ENCODE results near the gene FBF1.

Gene FBF1

DNA sequence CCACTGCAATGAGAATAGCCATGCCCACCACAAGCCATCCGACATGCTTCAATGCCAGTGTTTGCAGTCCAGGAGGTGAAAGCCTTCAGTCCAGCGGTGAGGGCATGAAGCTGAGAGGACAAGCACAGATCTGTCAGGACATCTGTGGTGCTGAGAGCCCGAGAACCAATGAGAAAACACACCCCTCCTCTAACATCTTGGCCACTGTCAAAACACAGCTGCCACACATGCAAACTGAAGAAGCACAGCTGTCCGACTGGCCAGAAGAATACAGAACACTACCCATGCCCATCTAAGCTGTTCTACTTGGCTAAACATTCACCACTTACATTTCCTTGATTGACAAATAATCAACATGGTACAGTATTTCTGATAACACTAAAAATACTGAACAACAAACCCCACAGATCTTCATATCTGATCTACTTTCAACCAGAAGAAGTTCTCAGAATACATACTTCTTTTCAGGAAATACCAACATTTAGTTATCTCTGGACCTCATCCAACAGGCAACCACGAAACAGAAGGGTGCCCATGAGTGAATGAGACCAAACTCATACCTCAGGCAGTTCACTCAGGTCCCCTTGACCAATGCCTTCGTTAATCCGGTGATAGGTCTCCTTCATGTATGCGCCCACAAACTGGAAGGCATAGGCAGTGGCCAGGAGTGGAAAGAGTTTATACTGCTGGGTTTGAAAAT is 10.2 kb upstream of the FBF1 start:
- DNase-seq (ENCODE audit: extremely low spot score): no peak
- TF ChIP-seq BHLHE40 (IDR thresholded peaks at IDR 0.05; ENCODE audit: borderline replicate concordance) (no peak), CTBP1 (IDR thresholded peaks at IDR 0.05; ENCODE audit: borderline replicate concordance) (no peak), FOXM1 (IDR thresholded peaks at IDR 0.05; ENCODE audit: borderline replicate concordance) (no peak), ARNT (IDR thresholded peaks at IDR 0.05) (no peak), SUZ12 (IDR thresholded peaks at IDR 0.05) (no peak), ZNF384 (IDR thresholded peaks at IDR 0.05) (no peak), L3MBTL2 (conservative IDR thresholded peaks at IDR 0.05) (no peak), LEF1 (IDR thresholded peaks at IDR 0.05; ENCODE audit: borderline replicate concordance) (no peak), NFRKB (IDR thresholded peaks at IDR 0.05) (no peak), TARDBP (IDR thresholded peaks at IDR 0.05) (no peak), SP1 (IDR thresholded peaks at IDR 0.05) (no peak), ELF4 (IDR thresholded peaks at IDR 0.05) (no peak), PKNOX1 (IDR thresholded peaks at IDR 0.05) (no peak), FOXK2 (IDR thresholded peaks at IDR 0.05) (no peak), FOXA1 (IDR thresholded peaks at IDR 0.05) (no peak)
- ChIA-PET CTCF (no interaction called here), POLR2A (interaction anchor here (1.2 kb wide), 1 partner anchor 10 kb away, joined by 6 read pairs; the partner anchor contains the start of gene FBF1)

GRCh38 chr17:75950421-75950820 is 9.6 kb upstream of the FBF1 start:
- TF ChIP-seq TARDBP (IDR thresholded peaks at IDR 0.05) (no peak), SUZ12 (IDR thresholded peaks at IDR 0.05) (no peak), FOXA1 (IDR thresholded peaks at IDR 0.05) (no peak), ARNT (IDR thresholded peaks at IDR 0.05) (no peak), L3MBTL2 (conservative IDR thresholded peaks at IDR 0.05) (no peak), SP1 (IDR thresholded peaks at IDR 0.05) (no peak), FOXM1 (IDR thresholded peaks at IDR 0.05; ENCODE audit: borderline replicate concordance) (no peak), PKNOX1 (IDR thresholded peaks at IDR 0.05) (no peak), CTBP1 (IDR thresholded peaks at IDR 0.05; ENCODE audit: borderline replicate concordance) (no peak), LEF1 (IDR thresholded peaks at IDR 0.05; ENCODE audit: borderline replicate concordance) (no peak), FOXK2 (IDR thresholded peaks at IDR 0.05) (no peak), BHLHE40 (IDR thresholded peaks at IDR 0.05; ENCODE audit: borderline replicate concordance) (no peak), ELF4 (IDR thresholded peaks at IDR 0.05) (no peak)
- ChIA-PET POLR2A (interaction anchor here (0.6 to 1.2 kb wide), 2 partner anchors 9 to 28 kb away, joined by 3 to 6 read pairs; partner anchors contain the start of genes ACOX1, FBF1 and TEN1), CTCF (no interaction called here)
- DNase-seq (ENCODE audit: extremely low spot score): no peak

DNA sequence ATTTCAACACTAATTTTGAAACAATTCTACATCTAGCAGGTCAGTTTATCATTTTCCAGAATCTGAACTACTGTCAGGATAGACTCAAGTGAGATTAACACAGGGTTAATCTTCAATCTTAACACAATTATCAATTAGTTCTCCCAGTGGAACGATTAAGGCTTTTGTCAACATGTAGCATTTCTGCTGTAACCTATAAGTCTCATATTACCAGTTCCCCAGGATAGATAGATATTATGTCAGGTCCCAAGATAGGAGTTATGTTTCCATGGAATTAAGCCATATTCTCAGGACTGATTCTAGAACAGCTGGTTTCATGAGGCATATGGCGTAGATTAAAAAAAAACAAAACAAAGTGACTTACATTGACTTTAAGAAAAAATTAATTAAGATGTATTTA is 4.4 kb upstream of the FBF1 start:
- ChIA-PET CTCF (no interaction called here), POLR2A (no interaction called here)
- no peak for TF ChIP-seq FOXA1 (IDR thresholded peaks at IDR 0.05)
- TF ChIP-seq BHLHE40 (IDR thresholded peaks at IDR 0.05; ENCODE audit: borderline replicate concordance): no peak
- TF ChIP-seq NFRKB (IDR thresholded peaks at IDR 0.05): no peak
- no peak for TF ChIP-seq ZNF384 (IDR thresholded peaks at IDR 0.05)
- TF ChIP-seq FOXM1 (IDR thresholded peaks at IDR 0.05; ENCODE audit: borderline replicate concordance): no peak
- no peak for TF ChIP-seq SUZ12 (IDR thresholded peaks at IDR 0.05)
- no peak for TF ChIP-seq LEF1 (IDR thresholded peaks at IDR 0.05; ENCODE audit: borderline replicate concordance)
- no peak for TF ChIP-seq SP1 (IDR thresholded peaks at IDR 0.05)
- TF ChIP-seq L3MBTL2 (conservative IDR thresholded peaks at IDR 0.05): no peak
- no peak for TF ChIP-seq PKNOX1 (IDR thresholded peaks at IDR 0.05)
- TF ChIP-seq FOXK2 (IDR thresholded peaks at IDR 0.05): no peak
- no peak for TF ChIP-seq ARNT (IDR thresholded peaks at IDR 0.05)
- no peak for TF ChIP-seq HDGF (IDR thresholded peaks at IDR 0.05; ENCODE audit: borderline replicate concordance)
- no peak for TF ChIP-seq ELF4 (IDR thresholded peaks at IDR 0.05)
- TF ChIP-seq CTBP1 (IDR thresholded peaks at IDR 0.05; ENCODE audit: borderline replicate concordance): no peak
- no peak for TF ChIP-seq TARDBP (IDR thresholded peaks at IDR 0.05)
- DNase-seq (ENCODE audit: extremely low spot score): no peak

DNA sequence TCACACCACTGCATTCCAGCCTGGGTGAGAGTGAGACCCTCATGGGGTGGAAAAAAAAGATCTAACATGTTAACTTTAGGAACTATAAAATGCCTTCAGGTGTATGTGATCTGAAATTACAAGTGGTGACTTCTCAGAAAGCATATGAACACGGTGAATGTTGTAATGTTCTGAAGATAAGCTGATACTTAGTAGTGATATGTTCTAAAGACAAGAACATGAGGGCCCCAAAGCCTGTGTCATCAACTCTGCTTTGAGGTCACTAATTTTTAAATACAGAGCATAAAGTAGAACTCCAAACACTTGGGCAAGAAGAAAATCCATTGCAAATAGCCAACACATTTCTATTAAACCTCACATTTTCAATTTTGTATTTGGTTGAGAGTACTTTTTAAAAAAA is 2.6 kb upstream of the FBF1 start:
- ChIA-PET POLR2A (interaction anchor here (0.9 kb wide), 2 partner anchors 53 to 163 kb away, joined by 3 to 4 read pairs; no protein-coding TSS in a partner anchor), CTCF (no interaction called here)
- no peak for DNase-seq (ENCODE audit: extremely low spot score)
- TF ChIP-seq CTBP1 (IDR thresholded peaks at IDR 0.05; ENCODE audit: borderline replicate concordance) (no peak), PKNOX1 (IDR thresholded peaks at IDR 0.05) (no peak), SP1 (IDR thresholded peaks at IDR 0.05) (no peak), LEF1 (IDR thresholded peaks at IDR 0.05; ENCODE audit: borderline replicate concordance) (no peak), BHLHE40 (IDR thresholded peaks at IDR 0.05; ENCODE audit: borderline replicate concordance) (no peak), TARDBP (IDR thresholded peaks at IDR 0.05) (no peak), L3MBTL2 (conservative IDR thresholded peaks at IDR 0.05) (no peak), ZNF384 (IDR thresholded peaks at IDR 0.05) (no peak), SUZ12 (IDR thresholded peaks at IDR 0.05) (no peak), FOXA1 (IDR thresholded peaks at IDR 0.05) (no peak), HDGF (IDR thresholded peaks at IDR 0.05; ENCODE audit: borderline replicate concordance) (no peak), NFRKB (IDR thresholded peaks at IDR 0.05) (no peak), FOXK2 (IDR thresholded peaks at IDR 0.05) (no peak), ARNT (IDR thresholded peaks at IDR 0.05) (no peak), ELF4 (IDR thresholded peaks at IDR 0.05) (no peak), FOXM1 (IDR thresholded peaks at IDR 0.05; ENCODE audit: borderline replicate concordance) (no peak)

DNA sequence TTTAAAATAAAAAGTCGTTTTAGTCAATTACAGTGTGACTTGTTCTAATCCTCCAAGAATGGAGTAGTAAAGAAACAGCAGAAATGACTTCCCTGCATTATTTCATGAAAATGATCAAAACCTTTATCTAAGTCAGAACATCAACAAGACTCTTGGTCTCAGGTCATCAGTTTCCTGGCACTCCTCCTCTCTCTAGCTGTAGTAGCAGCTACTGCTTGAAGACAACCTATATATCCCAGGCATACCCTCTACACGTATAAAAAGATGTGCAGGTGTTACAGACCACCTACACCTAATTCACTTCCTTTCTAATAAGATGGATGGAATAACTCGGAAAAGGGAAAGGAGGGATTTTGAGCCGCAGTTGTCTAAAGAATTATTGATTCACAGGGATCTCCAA is 1.6 kb upstream of the FBF1 start:
- ChIA-PET POLR2A (interaction anchor here (0.9 kb wide), 1 partner anchor 162 kb away, joined by 3 read pairs; no protein-coding TSS in a partner anchor), CTCF (no interaction called here)
- TF ChIP-seq BHLHE40 (IDR thresholded peaks at IDR 0.05; ENCODE audit: borderline replicate concordance): no peak
- no peak for TF ChIP-seq SP1 (IDR thresholded peaks at IDR 0.05)
- TF ChIP-seq PKNOX1 (IDR thresholded peaks at IDR 0.05): no peak
- no peak for TF ChIP-seq LEF1 (IDR thresholded peaks at IDR 0.05; ENCODE audit: borderline replicate concordance)
- no peak for TF ChIP-seq FOXK2 (IDR thresholded peaks at IDR 0.05)
- TF ChIP-seq ELF4 (IDR thresholded peaks at IDR 0.05): no peak
- TF ChIP-seq NFRKB (IDR thresholded peaks at IDR 0.05): no peak
- no peak for TF ChIP-seq FOXM1 (IDR thresholded peaks at IDR 0.05; ENCODE audit: borderline replicate concordance)
- no peak for TF ChIP-seq TARDBP (IDR thresholded peaks at IDR 0.05)
- no peak for TF ChIP-seq ARNT (IDR thresholded peaks at IDR 0.05)
- TF ChIP-seq FOXA1 (IDR thresholded peaks at IDR 0.05): no peak
- no peak for DNase-seq (ENCODE audit: extremely low spot score)

Data from HEK293T (cell line).